HepG2 (cell line): ENCODE results near the gene IMMT. TPM values are rescaled to one million over a fixed set of nuclear protein-coding genes. Genes with fewer than 3 reads are reported as not detected.

ENCODE experiments used
- BHLHE40 ChIP-seq: IDR thresholded peaks from 2 replicates; pipeline ENCODE4 v1.6.1; 2011; ENCODE audit warnings: low read length, improper control_type of control experiment
- CBX2 ChIP-seq, 2 experiments: fragments of 200-600 bp in 1 of 2; sonication (generic); formaldehyde crosslinking in 1 of 2; IDR thresholded peaks; 2 replicates each; pipeline versions ENCODE4 v1.7.0 to v1.8.1; 2018 to 2022; ENCODE audit warnings: low read depth in 2 of 2, low read length in 1 of 2, mild to moderate bottlenecking in 1 of 2, missing genetic modification reagents in 1 of 2
- CHCHD3 ChIP-seq: sonication (generic); formaldehyde crosslinking; IDR thresholded peaks from 2 replicates; pipeline ENCODE4 v1.8.0; 2022; ENCODE audit warnings: mild to moderate bottlenecking, missing genetic modification reagents, moderate library complexity
- EED ChIP-seq: sonication (generic); formaldehyde crosslinking; IDR thresholded peaks from 2 replicates; pipeline ENCODE4 v1.5.0; 2020; ENCODE audit warnings: mild to moderate bottlenecking, missing genetic modification reagents
- ELF4 ChIP-seq: sonication (generic); formaldehyde crosslinking; IDR thresholded peaks from 2 replicates; pipeline ENCODE4 v1.5.0; 2020; ENCODE audit warnings: missing genetic modification reagents, mild to moderate bottlenecking, moderate library complexity, borderline replicate concordance
- FUBP1 ChIP-seq: sonication (generic); formaldehyde crosslinking; IDR thresholded peaks from 2 replicates; pipeline ENCODE4 v1.5.1; 2020; ENCODE audit warnings: missing genetic modification reagents, mild to moderate bottlenecking, borderline replicate concordance
- KLF9 ChIP-seq: IDR thresholded peaks from 2 replicates; pipeline ENCODE4 v1.6.1; 2016; ENCODE audit warnings: low read depth
- LCORL ChIP-seq, 2 experiments: fragments of 450-650 bp in 1 of 2; sonication (generic) in 1 of 2; formaldehyde crosslinking in 1 of 2; IDR thresholded peaks; 2 replicates each; pipeline versions ENCODE4 v1.5.0 to v1.6.1; 2017 to 2020; ENCODE audit warnings: antibody characterized with exemption in 1 of 2, missing genetic modification reagents in 1 of 2
- LRRFIP1 ChIP-seq: sonication (generic); formaldehyde crosslinking; conservative IDR thresholded peaks from 2 replicates; pipeline ENCODE4 v1.4.0; 2020; ENCODE audit warnings: missing genetic modification reagents
- MAF1 ChIP-seq: sonication (generic); formaldehyde crosslinking; IDR thresholded peaks from 2 replicates; pipeline ENCODE4 v1.5.0; 2020; ENCODE audit warnings: missing genetic modification reagents, borderline replicate concordance
- NR2F1 ChIP-seq, 2 experiments: fragments of 450-650 bp in 1 of 2; formaldehyde crosslinking in 1 of 2; IDR thresholded peaks; 2 replicates each; pipeline versions ENCODE4 v1.5.0 to v1.6.1; 2016 to 2020; ENCODE audit warnings: mild to moderate bottlenecking in 1 of 2, missing compliant biosample characterization in 1 of 2, missing genetic modification reagents in 1 of 2, moderate library complexity in 1 of 2
- NR2F6 ChIP-seq, 2 experiments: IDR thresholded peaks; 2 replicates each; pipeline ENCODE4 v1.6.1; 2016; ENCODE audit warnings: antibody characterized with exemption in 1 of 2, mild to moderate bottlenecking in 1 of 2
- REL ChIP-seq: sonication (generic); formaldehyde crosslinking; conservative IDR thresholded peaks from 2 replicates; pipeline ENCODE4 v1.8.0; 2022; ENCODE audit warnings: mild to moderate bottlenecking, missing genetic modification reagents, moderate library complexity
- RFX3 ChIP-seq: IDR thresholded peaks from 2 replicates; pipeline ENCODE4 v1.6.1; 2016; ENCODE audit warnings: missing biosample characterization, missing genetic modification reagents
- SAFB2 ChIP-seq: sonication (generic); formaldehyde crosslinking; IDR thresholded peaks from 2 replicates; pipeline ENCODE4 v1.5.1; 2020; ENCODE audit warnings: missing genetic modification reagents, low read depth, mild to moderate bottlenecking, borderline replicate concordance
- SMAD1 ChIP-seq: sonication (generic); formaldehyde crosslinking; IDR thresholded peaks from 2 replicates; pipeline ENCODE4 v1.4.0; 2020; ENCODE audit warnings: missing genetic modification reagents, low read depth, mild to moderate bottlenecking, borderline replicate concordance
- SMARCC2 ChIP-seq: fragments of 450-650 bp; IDR thresholded peaks from 2 replicates; pipeline ENCODE4 v1.6.1; 2017; ENCODE audit warnings: antibody characterized with exemption, mild to moderate bottlenecking
- SRF ChIP-seq: IDR thresholded peaks from 2 replicates; pipeline ENCODE4 v1.6.1; 2011; ENCODE audit warnings: mild to moderate bottlenecking, low read depth, low read length, moderate library complexity
- TBP ChIP-seq: sonication (generic); formaldehyde crosslinking; IDR thresholded peaks from 2 replicates; pipeline ENCODE4 v1.5.0; 2020; ENCODE audit warnings: missing genetic modification reagents
- TGIF2 ChIP-seq: IDR thresholded peaks from 2 replicates; pipeline ENCODE4 v1.6.1; 2016; ENCODE audit warnings: control low read depth, missing compliant biosample characterization
- ZBTB1 ChIP-seq: sonication (generic); formaldehyde crosslinking; IDR thresholded peaks from 2 replicates; pipeline ENCODE4 v1.4.0; 2020; ENCODE audit warnings: missing genetic modification reagents, borderline replicate concordance
- ZMYM2 ChIP-seq: sonication (generic); formaldehyde crosslinking; IDR thresholded peaks from 2 replicates; pipeline ENCODE4 v1.8.0; 2022; ENCODE audit warnings: mild to moderate bottlenecking, missing genetic modification reagents
- ZMYM4 ChIP-seq: sonication (generic); formaldehyde crosslinking; IDR thresholded peaks from 2 replicates; pipeline ENCODE4 v1.8.1; 2023; ENCODE audit warnings: mild to moderate bottlenecking, missing genetic modification reagents
- ZNF10 ChIP-seq: sonication (generic); formaldehyde crosslinking; IDR thresholded peaks from 2 replicates; pipeline ENCODE4 v1.4.0; 2020; ENCODE audit warnings: mild to moderate bottlenecking, low read depth, missing genetic modification reagents, borderline replicate concordance
- ZNF510 ChIP-seq: sonication (generic); formaldehyde crosslinking; IDR thresholded peaks from 2 replicates; pipeline ENCODE4 v1.4.0; 2020; ENCODE audit warnings: low read depth, mild to moderate bottlenecking, missing genetic modification reagents
- ZNF629 ChIP-seq: sonication (generic); formaldehyde crosslinking; conservative IDR thresholded peaks from 2 replicates; pipeline ENCODE4 v1.5.0; 2020; ENCODE audit warnings: missing genetic modification reagents
- ZNF674 ChIP-seq: sonication (generic); formaldehyde crosslinking; IDR thresholded peaks from 2 replicates; pipeline ENCODE4 v1.5.0; 2020; ENCODE audit warnings: low read depth, mild to moderate bottlenecking, missing genetic modification reagents
- ZNF678 ChIP-seq: sonication (generic); formaldehyde crosslinking; IDR thresholded peaks from 2 replicates; pipeline ENCODE4 v1.4.0; 2020; ENCODE audit warnings: mild to moderate bottlenecking, missing genetic modification reagents
- ZNF720 ChIP-seq: sonication (generic); formaldehyde crosslinking; IDR thresholded peaks from 2 replicates; pipeline ENCODE4 v1.4.0; 2020; ENCODE audit warnings: missing genetic modification reagents
- ZNF761 ChIP-seq: sonication (generic); formaldehyde crosslinking; conservative IDR thresholded peaks from 2 replicates; pipeline ENCODE4 v1.4.0; 2020; ENCODE audit warnings: mild to moderate bottlenecking, missing genetic modification reagents
- polyA plus RNA-seq, 8 experiments: library from polyadenylated mRNA; depleted of rRNA in 3 of 8; stranded (reverse) in 7 of 8; unstranded in 1 of 8; fragments of >200 nt; fragmentation: Illumina TruSeq in 4 of 8; extraction: Trizol in 4 of 8; gene quantifications; 2 replicates each; pipeline versions ENCODE4 v1.2.1 to v1.2.3, GENCODE V29; 2011 to 2016; ENCODE audit warnings: low read depth in 4 of 8, missing spikeins in 1 of 8, mixed read lengths in 1 of 8; ENCODE audit not compliant: insufficient read depth in 1 of 8
- total RNA-seq, 5 experiments: library from RNA; depleted of rRNA; stranded (reverse); fragments of >200 nt; fragmentation: Illumina TruSeq; extraction: Trizol; gene quantifications; 2 replicates each; pipeline ENCODE4 v1.2.3, GENCODE V29; 2016; ENCODE audit warnings: low read depth in 1 of 5

Gene IMMT
- total and polyA plus RNA-seq, 2 of the 13 experiments (the other 11 are each of a cell fraction or from before 2014, with no cell fraction given): 63.5 to 119 TPM

- TF ChIP-seq KLF9: no peak; the same call in 1 of the 2 replicates
- no peak for TF ChIP-seq ZMYM2 (CRISPR knock-in tag)
- no peak for TF ChIP-seq CBX2 (IDR thresholded peaks at IDR 0.05; ENCODE audit: low read depth, low read length)
- TF ChIP-seq CBX2 (CRISPR knock-in tag; IDR thresholded peaks at IDR 0.05; ENCODE audit: low read depth): no peak
- TF ChIP-seq ZNF678 (CRISPR knock-in tag): no peak
- no peak for TF ChIP-seq ELF4 (CRISPR knock-in tag)
- no peak for TF ChIP-seq ZBTB1
- TF ChIP-seq SMARCC2: no peak
- TF ChIP-seq RFX3 (CRISPR knock-in tag): 0 out of 2 replicates have a peak, but pooled peaks have one; percentile 21
- TF ChIP-seq ZNF674 (CRISPR knock-in tag): peak; percentile 15; the same call in 1 of the 2 replicates
- TF ChIP-seq SMAD1 (CRISPR knock-in tag): no peak
- TF ChIP-seq NR2F1 (CRISPR knock-in tag; IDR thresholded peaks at IDR 0.05): no peak; a peak in 1 of 4 replicates
- TF ChIP-seq ZNF629 (CRISPR knock-in tag): no peak
- peak; percentile 90 for TF ChIP-seq SRF
- no peak for TF ChIP-seq EED (CRISPR knock-in tag)
- TF ChIP-seq REL (CRISPR knock-in tag): no peak
- TF ChIP-seq BHLHE40: no peak
- TF ChIP-seq CHCHD3 (CRISPR knock-in tag): no peak
- TF ChIP-seq LRRFIP1 (CRISPR knock-in tag): 0 out of 2 replicates have a peak, but pooled peaks have one; percentile 38
- TF ChIP-seq LCORL (IDR thresholded peaks at IDR 0.05): no peak
- no peak for TF ChIP-seq LCORL (CRISPR knock-in tag; IDR thresholded peaks at IDR 0.05)
- TF ChIP-seq FUBP1 (CRISPR knock-in tag): no peak
- TF ChIP-seq ZNF510 (CRISPR knock-in tag): no peak
- TF ChIP-seq TGIF2 (CRISPR knock-in tag): no peak
- TF ChIP-seq TBP (CRISPR knock-in tag): no peak
- TF ChIP-seq SAFB2 (CRISPR knock-in tag): no peak
- TF ChIP-seq MAF1: no peak
- no peak for TF ChIP-seq ZMYM4
- peak; percentile 66 for TF ChIP-seq NR2F6 (IDR thresholded peaks at IDR 0.05)
- peak; percentile 55 for TF ChIP-seq NR2F6 (CRISPR knock-in tag; IDR thresholded peaks at IDR 0.05)
- no peak for TF ChIP-seq ZNF10 (CRISPR knock-in tag)
- TF ChIP-seq ZNF761 (CRISPR knock-in tag): no peak
- TF ChIP-seq ZNF720 (CRISPR knock-in tag): no peak
Observed at GRCh38 chr2:86194751-86195054, 559 bp downstream of the IMMT start (continued).
